Activated CD8-positive, alpha-beta T cell treated with anti-CD3 and anti-CD28 coated beads for 36 hours (primary cell): ENCODE data around the gene ISG20. TPM values are rescaled to one million over a fixed set of nuclear protein-coding genes. Genes with fewer than 3 reads are reported as not detected.

Experiments
- ATAC-seq: fragments of 200-7000 bp; cut with Tn5 transposase; one replicate; pipeline ENCODE4 v1.10.0; 2021; ENCODE audit warnings: mild to moderate bottlenecking, moderate library complexity
- CTCF ChIA-PET: fragments of 350-600 bp; sonication (Branson Sonifier 250); formaldehyde crosslinking; loops from one replicate; lab custom pipeline; 2021; ENCODE audit warnings: antibody characterized with exemption; lab: Charles Lee
- POLR2A ChIA-PET: fragments of 350-600 bp; sonication (Branson Sonifier 250); formaldehyde crosslinking; loops from one replicate; lab custom pipeline; 2021; ENCODE audit warnings: antibody characterized with exemption; lab: Charles Lee
- DNase-seq: peaks from one replicate; pipeline ENCODE4 v3.0.0-alpha.2; 2020
- H3K27ac Mint-ChIP-seq: one replicate; pipeline ENCODE4 v1.8.0; 2021; ENCODE audit warnings: mild to moderate bottlenecking, mixed read lengths
- H3K27me3 Mint-ChIP-seq: one replicate; pipeline ENCODE4 v1.8.0; 2021; ENCODE audit warnings: mixed read lengths
- H3K36me3 Mint-ChIP-seq: one replicate; pipeline ENCODE4 v1.8.0; 2021; ENCODE audit warnings: low read depth, mixed read lengths
- H3K4me1 Mint-ChIP-seq: one replicate; pipeline ENCODE4 v1.8.0; 2021; ENCODE audit warnings: low read depth, mixed read lengths
- H3K4me3 Mint-ChIP-seq: one replicate; pipeline ENCODE4 v1.8.0; 2021; ENCODE audit warnings: mild to moderate bottlenecking, moderate library complexity, mixed read lengths
- H3K9me3 Mint-ChIP-seq: one replicate; pipeline ENCODE4 v1.8.0; 2021; ENCODE audit warnings: mixed read lengths
- CTCF ChIP-seq: fragments of 200-600 bp; IDR thresholded peaks from one replicate; pipeline ENCODE4 v1.8.0; 2022; ENCODE audit warnings: antibody characterized with exemption, mild to moderate bottlenecking
- intact Hi-C: fragments of 100-400 bp; cut with micrococcal nuclease; formaldehyde crosslinking; loops from one replicate; pipeline ENCODE4 v1.10.0; 2022
- total RNA-seq, 2 experiments: library from RNA; stranded (reverse); gene quantifications; one replicate each; pipeline ENCODE4 v1.2.3, GENCODE V29; 2021

The ISG20 gene
- total RNA-seq, 2 experiments from 2014 or later, result 75.1 to 82.8 TPM

GRCh38 chr15:88617790-88618189 lies 21.0 kb upstream of the ISG20 start:
- H3K36me3 Mint-ChIP-seq, result peaks cover 12% of the 10 kb centered on the region
- H3K4me1 Mint-ChIP-seq, result peaks cover 7% of the 10 kb centered on the region
- DNase-seq, result no peak
- H3K4me3 Mint-ChIP-seq, result no peak overlapping the region
- H3K27me3 Mint-ChIP-seq, result peaks cover 9% of the 10 kb centered on the region
- no peak overlapping the region for H3K27ac Mint-ChIP-seq
- TF ChIP-seq CTCF, result no peak
- no peaks in the 10 kb centered on the region for H3K9me3 Mint-ChIP-seq
- intact Hi-C loops, result no loop called here
- no peak for ATAC-seq
- CTCF ChIA-PET, result no interaction called here
- POLR2A ChIA-PET, result no interaction called here

GRCh38 chr15:88618686-88619085 lies 20.1 kb upstream of the ISG20 start:
- intact Hi-C loops, result no loop called here
- H3K36me3 Mint-ChIP-seq, result peaks cover 20% of the 10 kb centered on the region
- peaks cover 15% of the 10 kb centered on the region for H3K4me1 Mint-ChIP-seq
- ChIA-PET CTCF (no interaction called here), POLR2A (no interaction called here)
- no peak for DNase-seq
- ATAC-seq, result no peak
- TF ChIP-seq CTCF, result no peak
- H3K4me3 Mint-ChIP-seq, result no peak overlapping the region
- no peak overlapping the region for H3K27ac Mint-ChIP-seq
- H3K9me3 Mint-ChIP-seq, result no peaks in the 10 kb centered on the region
- H3K27me3 Mint-ChIP-seq, result peaks cover 3% of the 10 kb centered on the region

GRCh38 chr15:88619796-88620195 lies 19.0 kb upstream of the ISG20 start:
- peaks cover 26% of the 10 kb centered on the region for H3K4me1 Mint-ChIP-seq
- no peak overlapping the region for H3K27ac Mint-ChIP-seq
- TF ChIP-seq CTCF, result no peak
- DNase-seq (no peak), ATAC-seq (no peak)
- intact Hi-C loops, result loop anchor here (5.0 kb wide), 3 partner anchors 43 to 152 kb away; partner anchors contain the start of genes DET1, MRPL46 and MRPS11
- H3K36me3 Mint-ChIP-seq, result peaks cover 30% of the 10 kb centered on the region
- no peaks in the 10 kb centered on the region for H3K9me3 Mint-ChIP-seq
- H3K27me3 Mint-ChIP-seq, result peaks cover 3% of the 10 kb centered on the region
- no peak overlapping the region for H3K4me3 Mint-ChIP-seq
- CTCF ChIA-PET, result interaction anchor here (0.7 kb wide), 1 partner anchor 119 kb away, joined by 3 read pairs; no protein-coding TSS in a partner anchor
- POLR2A ChIA-PET, result interaction anchor here (1.2 kb wide), 1 partner anchor 8 kb away, joined by 4 read pairs; no protein-coding TSS in a partner anchor

GRCh38 chr15:88620995-88621772 lies 17.6 kb upstream of the ISG20 start, which contains the start of gene AEN:
AEN (plus strand) TSS chr15:88621340; CDS start chr15:88626210, 4,870 bp downstream.
- no peaks in the 10 kb centered on the region for H3K9me3 Mint-ChIP-seq
- TF ChIP-seq CTCF, result no peak
- H3K27me3 Mint-ChIP-seq, result peaks cover 3% of the 10 kb centered on the region
- POLR2A ChIA-PET, result interaction anchor here (0.6 to 2.3 kb wide), 7 partner anchors 12 to 157 kb away, joined by 3 to 16 read pairs (median 5); partner anchors contain the start of genes MRPL46 and MRPS11
- H3K4me3 Mint-ChIP-seq, result peak within 1 kb of the TSS; percentile 85
- CTCF ChIA-PET, result interaction anchor here (1.0 to 1.6 kb wide), 3 partner anchors 26 to 144 kb away, joined by 3 to 6 read pairs (median 4); no protein-coding TSS in a partner anchor
- DNase-seq, result peak; percentile 95
- H3K4me1 Mint-ChIP-seq, result peaks cover 35% of the 10 kb centered on the region
- peak; percentile 88 for ATAC-seq
- intact Hi-C loops, result loop anchor here (5.0 kb wide), 3 partner anchors 41 to 154 kb away; partner anchors contain the start of genes DET1, MRPL46 and MRPS11
- H3K36me3 Mint-ChIP-seq, result peaks cover 39% of the 10 kb centered on the region
- H3K27ac Mint-ChIP-seq, result peak within 1 kb of the TSS; percentile 89
